ENCODE results near the gene PCDH1.
"Not testable (repeated sequence)": the region's sequence is repeated elsewhere in the genome, so short reads cannot be mapped to it uniquely, and the experiment has no call there.

PCDH1 gene

GRCh38 chr5:141897425-141897824 is 19.2 kb upstream of the PCDH1 start:
- TF ChIP-seq POLR2AphosphoS5 (IDR thresholded peaks at IDR 0.05; ENCODE audit: low read depth, low read length) (no peak), POLR2A (IDR thresholded peaks at IDR 0.05; ENCODE audit: low read depth, low read length) (no peak), TAF1 (IDR thresholded peaks at IDR 0.05; ENCODE audit: borderline replicate concordance, low read depth, low read length) (no peak)
- DNase-seq (ENCODE audit: insufficient read length) (no peak), FAIRE-seq (no peak)

DNA sequence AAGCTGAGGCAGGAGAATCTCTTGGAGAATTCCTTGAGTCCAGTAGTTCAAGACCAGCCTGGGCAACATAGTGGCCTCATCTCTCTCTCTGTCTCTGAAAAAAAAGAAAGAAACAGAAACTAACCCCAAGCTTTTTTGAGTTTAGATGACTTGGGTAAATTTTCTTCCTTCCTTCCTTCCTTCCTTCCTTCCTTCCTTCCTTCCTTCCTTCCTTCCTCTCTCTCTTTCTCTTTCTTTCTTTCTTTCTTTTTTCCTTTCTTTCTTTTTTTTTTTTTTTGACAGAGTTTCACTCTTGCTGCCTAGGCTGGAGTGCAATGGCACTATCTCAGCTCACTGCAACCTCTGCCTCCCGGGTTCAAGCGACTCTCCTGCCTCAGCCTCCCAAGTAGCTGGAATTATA is 12.2 kb upstream of the PCDH1 start:
- not testable (repeated sequence) for FAIRE-seq; DNase-seq (ENCODE audit: insufficient read length)

DNA sequence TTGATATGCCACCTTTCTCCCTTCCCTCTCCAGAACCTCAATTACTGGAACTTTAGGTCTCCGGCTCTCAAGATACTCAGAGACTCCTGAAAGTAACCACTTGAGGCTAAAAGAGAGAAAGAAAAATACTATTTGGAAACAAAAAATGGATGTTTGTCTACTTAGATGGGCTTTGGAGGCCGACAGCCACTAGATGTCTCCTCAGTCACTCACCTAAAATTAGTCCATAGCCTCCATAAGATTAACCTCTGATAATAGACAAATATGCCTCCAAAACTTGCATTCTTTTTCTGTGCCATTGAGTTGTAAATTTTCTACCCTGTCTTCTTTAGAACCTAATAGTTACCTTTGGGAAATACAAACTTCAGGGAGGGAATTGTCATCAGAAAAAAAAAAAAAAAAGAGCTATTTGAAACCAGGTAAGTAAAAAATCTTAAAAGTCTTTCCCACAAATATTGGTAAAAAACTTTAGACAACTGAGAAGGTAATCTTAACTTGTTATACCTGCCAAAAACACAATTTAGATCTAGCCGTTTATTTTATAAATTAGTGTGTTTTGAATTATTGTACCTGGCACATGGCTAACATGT is 11.2 kb upstream of the PCDH1 start:
- TF ChIP-seq TAF1 (IDR thresholded peaks at IDR 0.05; ENCODE audit: borderline replicate concordance, low read depth, low read length) (no peak), POLR2AphosphoS5 (IDR thresholded peaks at IDR 0.05; ENCODE audit: low read depth, low read length) (no peak), POLR2A (IDR thresholded peaks at IDR 0.05; ENCODE audit: low read depth, low read length) (no peak)
- DNase-seq (ENCODE audit: insufficient read length) (no peak), FAIRE-seq (no peak)

GRCh38 chr5:141883892-141884318 is 5.7 kb upstream of the PCDH1 start:
- DNase-seq (ENCODE audit: insufficient read length) (no peak), FAIRE-seq (no peak)
- TF ChIP-seq TAF1 (IDR thresholded peaks at IDR 0.05; ENCODE audit: borderline replicate concordance, low read depth, low read length) (no peak), POLR2AphosphoS5 (IDR thresholded peaks at IDR 0.05; ENCODE audit: low read depth, low read length) (no peak), POLR2A (IDR thresholded peaks at IDR 0.05; ENCODE audit: low read depth, low read length) (no peak)

- no peak for TF ChIP-seq POLR2A (IDR thresholded peaks at IDR 0.05; ENCODE audit: low read depth, low read length)
- DNase-seq (ENCODE audit: insufficient read length), result no peak
- no peak for FAIRE-seq
Observed at GRCh38 chr5:141883184-141883891, 5.1 kb upstream of the PCDH1 start.

- FAIRE-seq, result no peak
Observed at GRCh38 chr5:141882594-141883183, 4.5 kb upstream of the PCDH1 start.

DNA sequence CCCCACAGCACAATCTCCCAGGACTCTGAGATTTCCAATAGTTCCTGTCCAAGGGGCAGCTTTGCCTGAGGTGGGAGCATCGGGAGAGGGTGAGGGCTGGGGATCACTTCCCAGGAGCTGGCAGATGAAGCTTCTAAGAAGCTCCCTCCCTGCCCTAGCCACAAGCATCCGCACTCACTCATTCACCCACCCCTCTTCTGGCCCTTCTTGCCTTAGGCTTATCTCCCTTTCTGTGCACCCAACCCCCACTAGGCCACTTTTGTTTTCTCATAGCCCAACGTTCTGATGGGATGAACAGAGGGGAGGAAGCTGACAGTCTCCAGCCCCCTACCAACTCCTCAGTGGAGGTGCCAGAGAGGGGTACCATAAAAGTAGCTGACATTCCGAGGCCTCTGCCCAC is 3.7 kb upstream of the PCDH1 start:
- TF ChIP-seq POLR2A (IDR thresholded peaks at IDR 0.05; ENCODE audit: low read depth, low read length), result no peak
- no peak for TF ChIP-seq POLR2AphosphoS5 (IDR thresholded peaks at IDR 0.05; ENCODE audit: low read depth, low read length)
- no peak for TF ChIP-seq TAF1 (IDR thresholded peaks at IDR 0.05; ENCODE audit: borderline replicate concordance, low read depth, low read length)
- DNase-seq (ENCODE audit: insufficient read length), result no peak
- no peak for FAIRE-seq

More at GRCh38 chr5:141882594-141883183, 4.5 kb upstream of the PCDH1 start:
- no peak for TF ChIP-seq POLR2AphosphoS5 (IDR thresholded peaks at IDR 0.05; ENCODE audit: low read depth, low read length)
- TF ChIP-seq TAF1 (IDR thresholded peaks at IDR 0.05; ENCODE audit: borderline replicate concordance, low read depth, low read length), result no peak
- TF ChIP-seq POLR2A (IDR thresholded peaks at IDR 0.05; ENCODE audit: low read depth, low read length), result no peak
- no peak for DNase-seq (ENCODE audit: insufficient read length)

- no peak for FAIRE-seq
- no peak for DNase-seq (ENCODE audit: insufficient read length)
- TF ChIP-seq TAF1 (IDR thresholded peaks at IDR 0.05; ENCODE audit: borderline replicate concordance, low read depth, low read length) (no peak), POLR2AphosphoS5 (IDR thresholded peaks at IDR 0.05; ENCODE audit: low read depth, low read length) (no peak), POLR2A (IDR thresholded peaks at IDR 0.05; ENCODE audit: low read depth, low read length) (no peak)
Observed at GRCh38 chr5:141880961-141881801, 3.0 kb upstream of the PCDH1 start.

DNA sequence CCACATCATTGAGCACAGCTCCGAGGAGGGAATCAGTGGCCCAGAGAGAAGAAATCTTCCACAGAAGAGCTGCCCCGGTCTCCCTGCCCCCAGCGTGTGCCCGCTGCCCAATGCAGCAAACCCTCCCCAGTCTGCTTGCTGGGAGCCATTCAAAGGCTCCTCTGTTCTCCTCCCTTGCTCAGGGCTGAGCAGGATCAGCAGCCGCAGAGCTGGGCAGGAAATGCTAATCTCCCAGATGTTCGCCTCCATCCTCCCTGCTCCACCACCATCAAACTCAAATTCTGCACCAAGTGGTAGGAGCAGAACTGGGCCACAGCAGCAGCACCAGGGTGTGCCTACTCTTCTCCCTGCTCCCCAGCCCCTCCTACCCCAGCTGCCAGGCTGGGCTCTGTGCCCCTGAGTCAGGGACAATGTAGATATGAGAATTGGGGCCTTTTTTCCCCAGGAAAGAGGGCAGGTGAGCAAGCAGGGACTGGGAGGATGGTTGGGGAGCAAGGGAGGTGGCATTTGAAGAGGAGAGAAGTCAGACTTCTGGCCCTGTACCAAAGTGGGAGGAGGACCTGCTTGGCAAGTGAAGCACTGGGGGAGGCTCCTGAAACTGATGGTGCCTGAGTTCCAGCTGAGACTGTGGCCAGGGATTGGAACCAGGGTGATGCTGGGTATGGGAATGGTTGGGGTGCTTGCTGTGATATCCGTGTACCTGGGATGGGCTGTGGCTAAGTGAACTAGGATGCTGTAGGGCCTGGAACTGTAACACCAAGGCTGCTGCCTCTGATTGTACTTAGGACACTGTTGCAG is 1.9 kb upstream of the PCDH1 start:
- no peak for TF ChIP-seq POLR2A (IDR thresholded peaks at IDR 0.05; ENCODE audit: low read depth, low read length)
- no peak for TF ChIP-seq POLR2AphosphoS5 (IDR thresholded peaks at IDR 0.05; ENCODE audit: low read depth, low read length)
- no peak for TF ChIP-seq TAF1 (IDR thresholded peaks at IDR 0.05; ENCODE audit: borderline replicate concordance, low read depth, low read length)
- no peak for DNase-seq (ENCODE audit: insufficient read length)
- FAIRE-seq, result no peak

DNA sequence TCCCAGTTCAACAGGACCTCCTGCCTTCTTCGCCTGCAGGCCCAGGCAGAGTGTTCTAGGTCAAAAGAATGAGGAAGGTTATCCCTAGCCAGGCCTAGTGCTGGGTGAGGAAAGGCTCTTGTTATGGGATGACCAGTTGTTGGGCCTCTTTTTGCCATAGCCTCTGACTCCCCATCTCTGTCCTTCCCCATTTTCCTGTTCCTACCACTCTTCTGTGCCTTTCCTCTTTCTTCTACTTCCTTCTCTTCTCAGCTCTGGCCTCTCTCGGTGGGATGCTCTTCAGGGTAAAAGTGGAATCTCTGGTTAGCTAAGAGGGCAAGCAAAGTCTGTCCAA is 1.2 kb upstream of the PCDH1 start:
- FAIRE-seq, result no peak
- no peak for DNase-seq (ENCODE audit: insufficient read length)
- TF ChIP-seq TAF1 (IDR thresholded peaks at IDR 0.05; ENCODE audit: borderline replicate concordance, low read depth, low read length), result no peak
- no peak for TF ChIP-seq POLR2A (IDR thresholded peaks at IDR 0.05; ENCODE audit: low read depth, low read length)
- no peak for TF ChIP-seq POLR2AphosphoS5 (IDR thresholded peaks at IDR 0.05; ENCODE audit: low read depth, low read length)
